ENCODE results near the gene GNG3.
"Not testable (repeated sequence)": the region's sequence is repeated elsewhere in the genome, so short reads cannot be mapped to it uniquely, and the experiment has no call there.

GRCh38 chr11:62749931-62750330 lies 42.5 kb downstream of the GNG3 start:
- not testable (repeated sequence) for TF ChIP-seq CTCF (IDR thresholded peaks at IDR 0.05; ENCODE audit: insufficient read depth, low read length, poor library complexity, severe bottlenecking); EZH2phosphoT487 (conservative IDR thresholded peaks at IDR 0.05; ENCODE audit: low read length)

Measured in SU-DHL-6 (cell line).